NCI-H510A (cell line): ENCODE data around the gene ARL4D.
"Not testable (repeated sequence)": the region's sequence is repeated elsewhere in the genome, so short reads cannot be mapped to it uniquely, and the experiment has no call there.

Experiments
- DNase-seq: peaks from one replicate; lab custom pipeline; 2025; lab: John Stamatoyannopoulos, UW

The ARL4D gene

DNA sequence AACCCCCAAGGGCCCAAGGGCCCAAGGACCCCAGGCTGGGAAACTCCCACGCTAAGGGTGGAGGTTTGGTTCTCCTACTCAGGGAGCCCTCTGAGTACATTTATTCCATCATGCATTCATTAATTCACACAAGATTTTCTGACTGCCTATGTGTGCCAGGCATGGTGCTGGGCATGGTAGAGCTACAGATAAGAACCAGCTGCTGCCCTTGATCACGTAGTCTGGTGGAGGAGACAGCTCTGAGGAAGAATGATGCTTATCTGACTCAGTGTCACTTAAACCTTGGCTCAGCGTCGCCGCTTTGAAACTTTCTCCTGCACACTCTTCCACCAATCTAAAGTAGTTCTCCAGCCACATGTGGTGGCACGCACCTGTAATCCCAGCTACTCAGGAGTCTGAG, 3.6 kb upstream of the ARL4D start:
- no peak for DNase-seq

DNA sequence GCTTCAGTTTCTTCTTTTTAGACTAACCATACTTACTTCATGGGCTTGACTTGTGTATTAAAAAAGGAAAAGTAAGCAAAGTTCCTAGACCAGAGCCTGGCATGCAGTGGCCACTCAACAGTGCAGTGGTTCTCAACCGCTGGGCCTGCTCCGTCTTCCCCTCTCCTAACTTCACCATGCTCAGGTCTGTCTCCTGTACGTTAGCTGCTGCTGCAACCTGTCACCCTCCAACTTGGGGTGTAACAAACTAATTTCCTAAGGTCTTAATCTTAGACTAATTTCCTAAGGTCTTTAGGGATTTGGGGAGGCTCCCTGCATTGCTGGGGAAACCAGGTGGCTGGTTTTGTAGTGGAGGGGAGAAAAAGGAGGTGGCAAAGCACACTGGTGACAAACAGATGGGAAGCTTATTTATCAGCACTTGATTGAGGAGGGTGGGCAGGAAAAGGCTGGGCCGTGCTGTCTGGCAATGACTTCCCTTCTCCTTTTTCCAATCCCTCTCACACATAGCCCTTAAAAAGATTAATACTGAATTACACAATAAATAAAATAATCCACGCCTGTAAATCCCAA, 2.2 kb upstream of the ARL4D start:
- DNase-seq: no peak

DNA sequence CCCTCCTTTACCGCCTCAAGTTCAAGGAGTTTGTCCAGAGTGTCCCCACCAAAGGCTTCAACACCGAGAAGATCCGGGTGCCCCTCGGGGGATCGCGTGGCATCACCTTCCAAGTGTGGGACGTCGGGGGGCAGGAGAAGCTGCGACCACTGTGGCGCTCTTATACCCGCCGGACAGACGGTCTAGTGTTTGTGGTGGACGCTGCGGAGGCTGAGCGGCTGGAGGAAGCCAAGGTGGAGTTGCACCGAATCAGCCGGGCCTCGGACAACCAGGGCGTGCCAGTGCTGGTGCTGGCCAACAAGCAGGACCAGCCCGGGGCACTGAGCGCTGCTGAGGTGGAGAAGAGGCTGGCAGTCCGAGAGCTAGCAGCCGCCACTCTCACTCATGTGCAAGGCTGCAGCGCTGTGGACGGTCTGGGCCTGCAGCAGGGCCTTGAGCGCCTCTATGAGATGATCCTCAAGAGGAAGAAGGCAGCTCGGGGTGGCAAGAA, 1.1 kb downstream of the ARL4D start:
- DNase-seq: no peak

DNA sequence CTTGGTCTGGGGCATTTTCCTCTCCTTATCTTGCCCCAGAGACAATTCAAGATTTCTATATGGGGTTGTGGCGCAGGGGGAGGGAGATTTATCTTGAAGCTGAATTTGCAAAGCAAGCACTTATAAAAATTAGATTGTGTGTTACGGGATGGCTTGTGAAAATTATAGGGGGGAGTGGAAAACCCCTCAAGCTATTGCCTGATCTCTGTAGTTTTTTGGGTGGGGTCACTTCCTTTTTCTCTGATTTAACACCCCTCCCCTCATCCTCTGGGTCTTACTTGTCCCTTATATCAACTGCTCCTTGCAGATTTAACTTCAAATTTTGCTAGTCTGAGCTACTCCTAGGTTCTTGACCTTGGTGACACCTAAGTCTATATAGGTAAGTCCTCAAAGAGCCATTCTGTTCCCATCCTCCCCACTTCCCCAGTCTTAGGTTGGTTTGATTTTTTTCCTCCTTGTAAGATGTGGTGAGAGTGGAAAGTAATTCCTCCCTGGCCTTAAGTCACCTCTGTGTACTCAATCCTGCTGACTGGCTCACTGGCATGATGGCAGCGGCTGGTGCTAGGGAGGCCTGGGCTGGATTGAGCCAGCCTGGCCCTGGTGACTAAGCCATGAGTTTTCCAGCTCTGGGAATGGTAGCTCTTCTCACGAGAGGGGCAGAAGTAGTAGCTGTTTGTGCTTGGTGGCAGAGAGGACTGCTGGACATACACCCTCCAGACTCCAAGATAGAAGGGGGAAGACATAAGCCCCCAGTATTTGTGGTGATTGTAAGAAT, 2.3 kb downstream of the ARL4D start:
- DNase-seq: no peak

DNA sequence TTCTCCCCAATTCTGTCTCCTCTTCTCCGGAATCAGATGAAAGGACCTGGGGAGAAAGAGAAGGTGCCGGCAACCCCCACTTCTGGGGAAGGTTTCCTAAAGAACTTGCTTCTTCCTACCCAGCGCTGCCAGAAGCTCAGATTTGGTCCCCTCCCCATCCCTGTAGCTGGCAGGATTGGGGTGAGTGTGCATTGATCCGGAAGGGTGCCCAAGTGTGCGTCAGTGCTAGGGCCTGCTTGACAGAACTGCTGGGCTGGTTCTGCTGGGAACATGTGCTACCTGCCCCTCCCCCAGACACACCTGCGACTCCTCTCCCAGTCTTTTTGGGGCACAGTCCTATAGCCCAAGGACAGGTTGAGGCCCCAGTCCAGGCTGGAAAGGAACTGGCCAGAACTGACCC, 3.3 kb downstream of the ARL4D start:
- no peak for DNase-seq

DNA sequence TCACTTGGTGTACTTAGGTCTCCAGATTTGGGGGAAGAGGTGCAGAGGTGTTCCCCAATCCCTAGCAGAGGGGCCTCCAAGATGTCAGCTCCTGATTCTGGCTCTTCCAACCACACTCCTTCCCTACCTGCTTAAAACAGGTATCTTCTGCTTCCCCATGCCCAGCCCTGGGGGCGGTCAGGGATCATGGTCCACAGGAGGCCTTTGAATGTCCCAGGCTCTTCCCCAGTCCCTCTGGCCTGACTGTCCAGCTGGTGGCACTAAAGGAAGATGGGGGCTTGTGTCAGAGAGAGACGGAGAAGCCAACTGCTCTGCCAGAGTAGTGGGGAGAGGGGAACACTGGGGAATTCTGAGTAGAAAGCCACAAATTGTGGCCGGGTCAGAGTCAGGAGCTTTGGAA, 3.8 kb downstream of the ARL4D start:
- no peak for DNase-seq

DNA sequence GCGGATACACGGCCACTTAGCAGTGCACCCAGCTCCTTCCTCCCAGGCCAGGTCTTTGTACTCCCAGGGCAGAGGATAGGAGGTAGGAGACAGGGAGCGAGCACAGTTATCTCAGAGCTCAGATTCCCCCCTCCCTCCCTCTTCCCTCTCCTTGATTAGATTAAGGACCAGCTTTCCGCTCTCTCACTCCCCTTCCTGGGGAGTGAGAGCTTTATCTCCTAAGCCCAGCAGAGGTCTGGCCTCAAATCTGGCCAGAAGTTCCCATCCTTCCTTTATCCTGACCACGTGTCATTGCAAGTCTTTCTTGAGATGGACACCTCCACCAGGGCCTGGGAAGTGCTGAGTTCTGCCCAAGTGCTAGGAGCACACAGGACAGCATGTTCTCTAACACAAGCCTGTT, 5.1 kb downstream of the ARL4D start:
- DNase-seq: no peak

DNA sequence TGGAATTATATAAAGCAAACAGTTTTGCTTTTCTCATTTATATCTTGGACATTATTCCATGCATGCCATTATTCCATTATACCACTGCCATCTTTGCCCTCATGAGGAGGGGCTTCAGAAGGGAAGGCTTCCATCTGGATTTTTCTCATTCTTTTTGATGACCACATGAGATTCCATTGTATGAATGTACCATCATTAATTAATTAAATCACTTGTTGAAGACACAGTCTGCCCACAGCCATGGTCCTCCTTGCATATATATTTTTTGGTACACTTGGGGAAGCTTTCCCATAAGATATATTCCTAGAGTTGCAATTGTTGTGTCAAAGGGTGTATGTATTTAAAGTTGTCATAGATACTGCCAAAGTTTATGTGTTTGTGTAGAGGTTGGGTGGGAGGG, 7.1 kb downstream of the ARL4D start:
- DNase-seq: no peak

DNA sequence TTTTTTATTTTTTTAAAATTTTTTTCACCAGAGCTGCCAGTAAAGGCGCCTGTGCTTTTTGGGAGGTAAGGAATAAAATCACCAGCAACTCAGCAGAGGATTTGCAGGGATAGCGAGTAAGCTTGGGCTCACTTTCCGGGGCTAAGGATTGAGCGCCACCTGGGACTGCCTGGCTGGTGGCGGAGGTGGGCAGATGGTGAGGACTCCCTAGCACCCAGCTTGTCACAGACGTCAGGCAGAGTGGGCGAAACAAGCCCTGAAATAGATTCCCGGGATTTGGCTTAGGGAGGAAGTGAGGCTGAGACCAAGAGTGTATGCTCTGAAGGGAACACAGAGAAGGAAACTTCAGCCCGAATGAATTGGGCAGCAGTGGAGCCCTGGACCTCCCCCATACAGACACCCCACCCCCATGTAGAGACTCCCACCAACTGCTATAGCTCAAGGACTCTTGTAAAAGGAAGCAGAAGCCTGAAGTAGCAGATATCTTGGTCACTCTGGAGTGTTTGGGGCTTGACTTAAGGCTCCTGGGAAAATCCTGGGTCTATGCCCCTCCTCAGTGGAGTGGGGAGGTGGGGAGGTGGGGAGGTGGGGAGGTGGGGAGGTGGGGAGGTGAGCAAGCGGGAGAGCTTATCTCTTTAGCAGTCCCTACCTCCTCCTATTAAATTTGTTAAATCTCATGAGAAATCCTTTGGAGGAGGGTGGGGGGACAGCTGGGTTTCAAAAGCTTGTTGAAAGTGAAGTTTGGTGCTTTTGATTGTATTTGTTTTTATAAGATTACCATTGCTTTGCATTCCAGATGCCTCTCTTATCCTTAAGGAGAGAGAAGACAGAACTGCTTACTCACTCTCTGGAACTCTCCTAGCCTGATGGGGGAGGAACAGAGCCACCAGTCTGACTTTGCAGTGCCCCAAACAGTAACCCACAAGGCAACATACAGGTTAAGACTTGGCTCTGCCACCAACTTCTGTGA, 8.2 kb downstream of the ARL4D start:
- DNase-seq: no peak

DNA sequence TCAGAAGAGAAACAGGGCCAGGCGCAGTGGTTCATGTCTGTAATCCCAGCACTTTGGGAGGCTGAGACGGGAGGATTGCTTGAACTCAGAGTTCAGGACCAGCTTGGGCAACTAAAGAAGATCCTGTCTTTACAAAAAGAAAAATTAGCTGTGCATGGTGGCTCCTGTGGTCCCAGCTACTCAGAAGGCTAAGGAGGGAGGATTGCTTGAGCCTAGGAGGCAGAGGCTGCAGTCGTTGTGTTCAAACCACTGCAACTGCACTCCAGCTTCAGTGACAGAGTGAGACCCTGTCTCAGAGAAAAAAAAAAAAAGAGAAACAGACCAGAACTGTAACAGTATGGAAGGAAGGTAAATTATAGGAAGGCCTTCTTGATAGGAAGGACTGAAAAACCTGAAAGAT, 10.3 kb downstream of the ARL4D start:
- no peak for DNase-seq

DNA sequence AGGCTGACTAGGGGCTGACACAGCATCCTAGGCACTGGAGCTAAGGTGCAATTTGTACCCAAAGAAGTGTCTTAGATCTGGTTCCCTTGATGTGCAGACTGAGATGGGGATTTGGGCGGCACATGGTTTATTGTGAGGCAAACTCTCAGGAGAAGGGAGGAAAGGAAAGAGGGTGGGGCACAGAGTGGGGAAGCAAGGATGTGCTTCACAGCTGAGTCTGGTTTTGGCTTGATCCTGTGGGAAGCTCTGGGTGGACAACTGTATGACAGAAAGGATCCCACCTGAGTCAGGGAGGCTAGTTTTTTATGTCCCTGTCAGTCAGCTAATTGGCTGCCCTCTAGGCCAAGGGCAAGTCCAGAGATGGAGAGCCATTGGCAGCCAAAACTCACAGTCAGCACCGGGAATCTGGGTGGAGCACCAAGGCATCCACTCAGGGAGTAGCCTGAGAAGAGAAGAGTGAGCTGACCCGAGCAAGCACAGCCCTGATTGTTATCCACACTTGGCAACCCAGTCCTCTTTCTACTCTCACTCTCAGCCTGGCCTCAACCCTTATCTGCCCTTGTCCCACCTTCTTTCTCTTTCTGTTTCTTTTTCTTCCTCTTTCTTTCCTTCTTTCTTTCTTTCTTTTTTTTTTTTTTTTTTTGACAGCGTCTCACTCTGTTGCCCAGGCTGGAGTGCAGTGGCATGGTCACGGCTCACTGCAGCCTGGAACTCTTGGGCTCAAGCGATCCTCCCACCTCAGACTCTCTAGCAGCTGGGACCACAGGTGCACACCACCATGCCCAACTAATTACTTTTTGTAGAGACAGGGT, 12.0 kb downstream of the ARL4D start:
- DNase-seq: no peak

DNA sequence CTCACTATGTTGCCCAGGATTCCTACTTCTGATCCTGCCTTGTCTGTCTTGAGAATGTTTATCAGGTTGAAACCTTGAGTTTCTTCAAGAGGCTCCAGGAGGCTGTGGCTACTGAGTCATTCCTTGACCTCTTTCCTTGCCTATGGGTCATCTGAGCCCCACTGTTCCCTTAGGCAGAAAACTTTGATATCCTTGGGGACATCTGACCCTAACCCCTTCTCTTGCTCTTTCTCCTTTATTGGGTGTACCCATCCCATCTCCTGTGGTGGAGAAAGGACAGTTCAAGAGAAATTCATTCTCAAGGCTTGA, 12.5 kb downstream of the ARL4D start:
- no peak for DNase-seq

DNA sequence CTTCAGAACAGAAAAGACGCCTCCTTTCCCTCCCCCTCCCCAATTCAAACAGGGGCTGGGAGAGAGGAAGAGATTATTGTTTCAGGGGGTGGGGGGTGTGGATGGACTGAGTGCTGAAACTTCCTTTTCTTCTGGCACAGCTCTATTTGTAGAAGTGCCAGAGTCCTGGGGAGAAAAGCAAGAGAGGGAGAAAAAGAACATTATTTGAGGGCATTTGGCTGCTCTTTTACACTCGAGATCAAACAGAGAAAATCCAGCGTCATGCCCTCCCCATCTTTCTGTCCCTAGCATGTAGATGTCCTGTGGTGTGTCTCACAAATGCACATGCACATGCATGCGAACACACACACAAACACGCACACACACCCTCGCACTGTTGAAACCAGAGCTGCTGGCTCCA, 13.0 kb downstream of the ARL4D start:
- no peak for DNase-seq

DNA sequence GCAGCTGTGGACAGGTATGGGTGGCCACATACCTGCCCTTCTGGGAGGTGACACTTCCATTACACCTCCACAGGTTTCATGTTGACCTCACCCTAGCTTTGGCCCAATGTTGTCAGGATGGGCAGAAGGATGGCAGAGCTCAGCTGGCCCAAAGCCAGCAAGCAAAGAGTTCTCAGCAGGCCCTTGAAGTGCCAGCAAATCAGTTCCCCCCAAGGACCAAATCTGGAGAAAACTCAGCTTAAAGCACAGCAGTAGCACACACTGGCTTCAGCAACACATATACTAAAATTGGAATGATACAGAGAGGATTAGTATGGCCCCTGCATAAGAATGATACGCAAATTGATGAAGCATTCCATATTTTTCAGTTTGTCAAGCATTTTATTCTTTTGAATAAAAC, 13.4 kb downstream of the ARL4D start:
- no peak for DNase-seq

DNA sequence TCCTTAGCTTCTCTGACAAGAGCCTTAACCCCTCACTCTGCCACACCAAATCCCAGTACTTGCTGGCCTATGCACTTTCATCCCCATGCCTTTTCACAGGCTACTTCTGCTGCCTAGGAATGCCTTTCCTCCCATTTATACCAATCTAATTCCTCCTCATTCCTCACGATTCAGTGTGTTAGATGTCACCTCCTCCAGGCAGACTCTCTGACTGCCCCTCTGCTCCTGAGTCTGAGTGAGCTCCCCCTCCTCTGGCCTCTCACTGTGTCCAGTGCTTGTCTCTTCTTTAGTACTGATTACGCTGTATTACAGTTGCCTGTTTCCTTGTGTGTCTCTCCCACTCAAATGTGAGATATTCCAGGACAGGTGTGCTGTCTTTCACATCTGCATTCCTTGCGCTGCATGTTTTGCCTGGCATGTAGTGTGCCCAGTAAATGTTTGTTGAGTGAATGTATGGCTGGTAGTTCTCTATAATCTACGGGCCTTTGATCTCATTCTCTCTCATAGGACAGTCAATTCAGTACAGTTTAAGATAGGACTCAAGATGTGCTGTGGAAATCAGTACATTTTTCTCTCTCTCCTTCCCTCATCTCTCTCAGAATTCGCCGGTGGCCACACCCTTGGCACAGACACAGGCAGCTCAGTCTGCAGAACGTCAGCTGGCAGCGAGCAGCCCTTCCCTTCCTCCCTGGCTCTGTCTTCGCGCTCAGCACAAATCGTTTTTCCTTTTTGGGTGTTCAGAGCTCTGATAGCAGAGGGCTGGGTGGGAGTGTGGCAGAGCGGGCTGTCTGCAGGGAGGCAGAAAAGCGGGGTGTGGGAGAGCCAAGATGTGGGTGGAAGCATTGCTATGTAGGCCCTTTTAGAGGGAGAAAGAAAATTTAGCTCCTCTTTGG, 18.5 kb downstream of the ARL4D start:
- no peak for DNase-seq

DNA sequence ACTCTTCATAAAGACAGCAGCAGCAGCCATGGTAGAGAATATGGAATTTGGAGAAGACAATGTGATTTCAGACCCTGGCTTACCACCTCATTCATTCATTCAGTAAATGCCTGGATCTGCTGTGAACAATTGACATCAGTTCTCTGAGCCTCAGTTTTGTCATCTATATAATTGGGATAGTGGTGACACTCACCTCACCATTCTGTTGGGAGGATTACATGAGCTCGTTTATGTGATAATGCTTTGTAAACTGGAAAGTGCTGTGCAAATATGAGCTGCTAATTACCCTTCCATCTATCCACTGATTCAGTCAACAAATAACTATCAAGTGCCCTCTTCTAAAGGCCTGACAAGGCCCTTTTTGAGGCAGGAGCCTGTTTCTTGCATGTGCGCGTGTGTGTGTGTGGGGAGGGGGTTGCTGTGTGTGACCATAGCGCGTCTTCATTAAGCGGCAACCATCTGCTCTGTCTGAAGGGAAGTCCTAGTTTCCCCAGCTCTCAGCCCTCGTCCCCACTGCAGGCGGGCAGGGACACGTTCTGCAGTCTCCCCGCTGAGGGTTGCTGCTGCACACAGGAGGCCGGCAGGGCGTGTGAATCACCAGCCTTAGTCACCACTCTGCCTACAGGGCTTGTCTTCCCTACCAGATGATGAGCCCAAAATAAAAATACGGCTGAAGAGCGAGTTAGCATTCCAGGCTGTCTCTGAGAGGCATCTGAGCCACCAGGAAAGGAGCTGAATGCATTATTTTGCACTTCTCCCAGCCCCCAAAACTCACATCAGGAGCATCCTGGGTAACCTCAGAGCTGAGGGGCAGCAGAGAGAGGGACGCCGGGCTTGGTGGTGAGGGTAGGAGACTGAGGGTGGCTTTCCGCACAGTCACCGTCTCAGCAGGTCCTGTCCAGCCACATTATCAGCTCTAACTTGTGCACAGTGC, 19.9 kb downstream of the ARL4D start:
- DNase-seq: no peak

DNA sequence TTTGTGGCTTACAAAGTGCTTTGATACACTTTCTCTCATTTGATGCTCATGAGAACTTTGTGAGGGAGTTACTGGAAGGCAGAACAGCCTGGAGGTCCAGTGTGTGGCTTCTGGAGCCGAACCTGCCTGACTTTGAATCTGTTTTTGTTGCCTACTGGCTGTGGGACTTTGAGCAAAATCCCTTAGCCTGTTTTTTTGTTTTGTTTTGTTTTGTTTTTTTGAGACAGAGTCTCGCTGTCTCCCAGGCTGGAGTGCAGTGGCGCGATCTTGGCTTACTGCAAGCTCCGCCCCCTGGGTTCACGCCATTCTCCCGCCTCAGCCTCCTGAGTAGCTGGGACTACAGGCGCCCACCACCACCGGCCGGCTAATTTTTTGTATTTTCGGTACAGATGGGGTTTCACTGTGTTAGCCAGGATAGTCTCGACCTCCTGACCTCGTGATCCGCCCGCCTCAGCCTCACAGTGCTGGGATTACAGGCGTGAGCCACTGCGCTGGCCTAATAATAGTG, 20.6 kb downstream of the ARL4D start:
- DNase-seq: not testable (repeated sequence)

DNA sequence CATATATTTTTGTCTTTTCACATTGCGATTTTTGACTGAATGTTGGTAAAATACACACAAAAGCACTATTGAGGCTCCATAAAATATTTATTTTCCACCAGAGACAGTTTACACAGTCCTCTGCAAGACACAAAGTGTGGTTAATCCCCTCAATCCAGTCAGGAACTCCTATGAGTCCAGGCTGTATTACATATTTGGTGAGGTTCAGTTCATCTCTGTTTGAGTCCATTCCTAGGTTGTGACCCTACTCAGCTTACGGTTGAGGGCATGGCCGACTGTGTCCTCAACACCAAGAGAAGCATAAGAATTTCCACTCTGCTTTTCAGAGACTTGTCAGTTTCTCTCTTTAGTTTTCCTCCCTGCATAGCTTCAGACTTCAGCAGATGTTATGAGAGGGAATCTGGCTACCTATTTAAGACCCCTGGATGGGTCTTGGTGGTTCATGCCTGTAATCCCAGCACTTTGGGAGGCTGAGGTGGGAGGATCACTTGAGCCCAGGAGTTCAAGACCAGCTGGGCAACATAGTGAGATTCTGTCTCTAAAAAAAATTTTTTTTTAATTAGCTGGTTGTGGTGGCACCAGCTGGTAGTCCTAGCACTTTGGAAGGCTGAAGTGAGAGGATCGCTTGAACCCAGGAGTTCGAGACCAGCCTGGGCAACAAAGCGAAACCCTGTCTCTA, 25.1 kb downstream of the ARL4D start:
- DNase-seq: no peak
